Immature natural killer cell (primary cell): ENCODE measurements around the gene PRKN. TPM values are rescaled to one million over a fixed set of nuclear protein-coding genes. Genes with fewer than 3 reads are reported as not detected.

Experiments used
- DNase-seq, 3 donors: peaks; one replicate each; pipeline ENCODE4 v3.0.0; 2022; ENCODE audit warnings: mixed read lengths in 1 of 3
- H3K27ac Mint-ChIP-seq, 6 donors: one replicate each; pipeline ENCODE4 v1.8.0; 2020; ENCODE audit warnings: mixed read lengths in 6 of 6, mild to moderate bottlenecking in 5 of 6, inconsistent platforms in 4 of 6, moderate library complexity in 3 of 6
- H3K27me3 Mint-ChIP-seq, 3 donors: one replicate each; pipeline ENCODE4 v1.8.0; 2020 to 2021; ENCODE audit warnings: low read depth in 3 of 3, mild to moderate bottlenecking in 3 of 3, mixed read lengths in 3 of 3, moderate library complexity in 3 of 3, inconsistent platforms in 1 of 3
- H3K36me3 Mint-ChIP-seq, 3 donors: one replicate each; pipeline ENCODE4 v1.8.0; 2020; ENCODE audit warnings: mixed read lengths in 3 of 3, inconsistent platforms in 2 of 3, mild to moderate bottlenecking in 2 of 3
- H3K4me1 Mint-ChIP-seq, 2 donors: one replicate each; pipeline ENCODE4 v1.8.0; 2020; ENCODE audit warnings: inconsistent platforms in 2 of 2, mild to moderate bottlenecking in 2 of 2, mixed read lengths in 2 of 2, moderate library complexity in 1 of 2
- H3K4me3 Mint-ChIP-seq, 5 donors: one replicate each; pipeline ENCODE4 v1.8.0; 2020; ENCODE audit warnings: mild to moderate bottlenecking in 5 of 5, mixed read lengths in 5 of 5, inconsistent platforms in 3 of 5, moderate library complexity in 3 of 5
- H3K9me3 Mint-ChIP-seq, 6 donors: one replicate each; pipeline ENCODE4 v1.8.0; 2020; ENCODE audit warnings: mild to moderate bottlenecking in 6 of 6, mixed read lengths in 6 of 6, inconsistent platforms in 4 of 6, moderate library complexity in 3 of 6
- polyA plus RNA-seq, 3 donors: library from polyadenylated mRNA; unstranded; fragments of 300-500 nt; fragmentation: Illumina TruSeq; gene quantifications; one replicate each; pipeline ENCODE4 v1.2.3, GENCODE V29; 2021

PRKN gene
- polyA plus RNA-seq, 3 donors from 2014 or later, result 0.37 to 6.4 (median 2.8) TPM

- DNase-seq, result no peak
- Mint-ChIP-seq H3K4me1 (no peaks in the 10 kb centered on the region), H3K27ac (no peak overlapping the region), H3K36me3 (peaks cover 0 to 8% (median 1%) of the 10 kb centered on the region in 3 donors), H3K4me3 (no peak overlapping the region), H3K9me3 (peaks cover 2 to 45% (median 19%) of the 10 kb centered on the region in 6 donors), H3K27me3 (peaks cover 0 to 4% (median 0%) of the 10 kb centered on the region in 3 donors)
Observed at GRCh38 chr6:161985876-161986423, 741.6 kb downstream of the PRKN start.

GRCh38 chr6:161984713-161985112 lies 742.9 kb downstream of the PRKN start:
- no peak for DNase-seq
- H3K4me3 Mint-ChIP-seq, result no peak overlapping the region
- H3K4me1 Mint-ChIP-seq, result no peaks in the 10 kb centered on the region
- H3K27me3 Mint-ChIP-seq, result peaks cover 0 to 4% (median 0%) of the 10 kb centered on the region in 3 donors
- peaks cover 0 to 39% (median 11%) of the 10 kb centered on the region in 6 donors for H3K9me3 Mint-ChIP-seq
- H3K27ac Mint-ChIP-seq, result no peak overlapping the region
- peaks cover 0 to 12% (median 0%) of the 10 kb centered on the region in 3 donors for H3K36me3 Mint-ChIP-seq

GRCh38 chr6:161976553-161976952 lies 751.0 kb downstream of the PRKN start:
- Mint-ChIP-seq H3K27me3 (no peaks in the 10 kb centered on the region), H3K27ac (no peak overlapping the region), H3K36me3 (peaks cover 0 to 3% (median 0%) of the 10 kb centered on the region in 3 donors), H3K4me3 (no peak overlapping the region), H3K4me1 (no peaks in the 10 kb centered on the region), H3K9me3 (peaks cover 0 to 19% (median 4%) of the 10 kb centered on the region in 6 donors)
- DNase-seq, result no peak

GRCh38 chr6:161973064-161973463 lies 754.5 kb downstream of the PRKN start:
- H3K9me3 Mint-ChIP-seq, result peaks cover 0 to 12% (median 3%) of the 10 kb centered on the region in 6 donors
- H3K4me1 Mint-ChIP-seq, result no peaks in the 10 kb centered on the region
- no peaks in the 10 kb centered on the region for H3K36me3 Mint-ChIP-seq
- no peak overlapping the region for H3K4me3 Mint-ChIP-seq
- no peak overlapping the region for H3K27ac Mint-ChIP-seq
- DNase-seq, result no peak
- H3K27me3 Mint-ChIP-seq, result no peaks in the 10 kb centered on the region

GRCh38 chr6:161971043-161971442 lies 756.5 kb downstream of the PRKN start:
- Mint-ChIP-seq H3K27ac (no peak overlapping the region), H3K36me3 (no peaks in the 10 kb centered on the region), H3K4me3 (no peak overlapping the region), H3K9me3 (peaks cover 0 to 12% (median 3%) of the 10 kb centered on the region in 6 donors), H3K4me1 (no peaks in the 10 kb centered on the region), H3K27me3 (no peaks in the 10 kb centered on the region)
- no peak for DNase-seq

GRCh38 chr6:161963634-161964234 lies 763.8 kb downstream of the PRKN start:
- no peaks in the 10 kb centered on the region for H3K36me3 Mint-ChIP-seq
- peaks cover 2 to 12% of the 10 kb centered on the region in 2 donors for H3K4me1 Mint-ChIP-seq
- H3K9me3 Mint-ChIP-seq, result peaks cover 0 to 2% (median 0%) of the 10 kb centered on the region in 6 donors
- DNase-seq, result no peak
- H3K27me3 Mint-ChIP-seq, result no peaks in the 10 kb centered on the region
- no peak overlapping the region for H3K4me3 Mint-ChIP-seq
- no peak overlapping the region for H3K27ac Mint-ChIP-seq

- no peak for DNase-seq
Observed at GRCh38 chr6:161963181-161963580, 764.4 kb downstream of the PRKN start.

GRCh38 chr6:161961796-161962195 lies 765.8 kb downstream of the PRKN start:
- Mint-ChIP-seq H3K4me3 (peak overlapping the region in 1 of 5 donors; percentile 39), H3K4me1 (peaks cover 2 to 12% of the 10 kb centered on the region in 2 donors), H3K9me3 (peaks cover 0 to 2% (median 0%) of the 10 kb centered on the region in 6 donors), H3K27me3 (no peaks in the 10 kb centered on the region), H3K36me3 (no peaks in the 10 kb centered on the region), H3K27ac (peak overlapping the region in 1 of 6 donors; percentile 47)
- no peak for DNase-seq

More at GRCh38 chr6:161963181-161963580, 764.4 kb downstream of the PRKN start:
- Mint-ChIP-seq H3K4me1 (peaks cover 2 to 12% of the 10 kb centered on the region in 2 donors), H3K9me3 (peaks cover 0 to 2% (median 0%) of the 10 kb centered on the region in 6 donors), H3K27me3 (no peaks in the 10 kb centered on the region), H3K36me3 (no peaks in the 10 kb centered on the region), H3K27ac (no peak overlapping the region), H3K4me3 (no peak overlapping the region)

GRCh38 chr6:161961046-161961445 lies 766.5 kb downstream of the PRKN start:
- H3K27ac Mint-ChIP-seq, result peak overlapping the region in 1 of 6 donors; percentile 47
- peaks cover 2 to 12% of the 10 kb centered on the region in 2 donors for H3K4me1 Mint-ChIP-seq
- no peaks in the 10 kb centered on the region for H3K27me3 Mint-ChIP-seq
- peaks cover 0 to 2% (median 0%) of the 10 kb centered on the region in 6 donors for H3K9me3 Mint-ChIP-seq
- no peak for DNase-seq
- H3K36me3 Mint-ChIP-seq, result no peaks in the 10 kb centered on the region
- H3K4me3 Mint-ChIP-seq, result no peak overlapping the region

- Mint-ChIP-seq H3K36me3 (no peaks in the 10 kb centered on the region), H3K9me3 (peaks cover 0 to 2% (median 0%) of the 10 kb centered on the region in 6 donors), H3K27me3 (no peaks in the 10 kb centered on the region), H3K4me1 (peaks cover 2 to 12% of the 10 kb centered on the region in 2 donors), H3K4me3 (no peak overlapping the region), H3K27ac (no peak overlapping the region)
- DNase-seq, result no peak
Observed at GRCh38 chr6:161959072-161959471, 768.5 kb downstream of the PRKN start.

GRCh38 chr6:161956082-161956481 lies 771.5 kb downstream of the PRKN start:
- Mint-ChIP-seq H3K27ac (no peak overlapping the region), H3K27me3 (no peaks in the 10 kb centered on the region)

GRCh38 chr6:161954699-161955276 lies 772.8 kb downstream of the PRKN start:
- Mint-ChIP-seq H3K27me3 (no peaks in the 10 kb centered on the region), H3K4me1 (no peaks in the 10 kb centered on the region), H3K27ac (no peak overlapping the region), H3K36me3 (no peaks in the 10 kb centered on the region), H3K4me3 (no peak overlapping the region), H3K9me3 (peaks cover 0 to 6% (median 0%) of the 10 kb centered on the region in 6 donors)
- no peak for DNase-seq

More at GRCh38 chr6:161956082-161956481, 771.5 kb downstream of the PRKN start:
- no peaks in the 10 kb centered on the region for H3K4me1 Mint-ChIP-seq
- no peak overlapping the region for H3K4me3 Mint-ChIP-seq
- no peaks in the 10 kb centered on the region for H3K36me3 Mint-ChIP-seq
- no peak for DNase-seq
- H3K9me3 Mint-ChIP-seq, result peaks cover 0 to 4% (median 0%) of the 10 kb centered on the region in 6 donors

- H3K27ac Mint-ChIP-seq, result no peak overlapping the region
- peaks cover 0 to 6% (median 0%) of the 10 kb centered on the region in 6 donors for H3K9me3 Mint-ChIP-seq
- DNase-seq, result no peak
- no peaks in the 10 kb centered on the region for H3K36me3 Mint-ChIP-seq
- peaks cover 0 to 2% (median 0%) of the 10 kb centered on the region in 3 donors for H3K27me3 Mint-ChIP-seq
- H3K4me3 Mint-ChIP-seq, result no peak overlapping the region
- no peaks in the 10 kb centered on the region for H3K4me1 Mint-ChIP-seq
Observed at GRCh38 chr6:161954077-161954476, 773.5 kb downstream of the PRKN start.

- Mint-ChIP-seq H3K4me1 (no peaks in the 10 kb centered on the region), H3K27ac (no peak overlapping the region), H3K4me3 (no peak overlapping the region), H3K36me3 (no peaks in the 10 kb centered on the region), H3K27me3 (peaks cover 0 to 2% (median 0%) of the 10 kb centered on the region in 3 donors), H3K9me3 (peaks cover 0 to 6% (median 0%) of the 10 kb centered on the region in 6 donors)
- no peak for DNase-seq
Observed at GRCh38 chr6:161951126-161951525, 776.4 kb downstream of the PRKN start.
